ENCODE results near the gene ZNF576.
"Not testable (repeated sequence)": the region's sequence is repeated elsewhere in the genome, so short reads cannot be mapped to it uniquely, and the experiment has no call there.

The ZNF576 gene

GRCh38 chr19:43592800-43593350 is 3.5 kb upstream of the ZNF576 start:
- Histone ChIP-seq H3K27me3 (ENCODE audit: control insufficient read depth, insufficient read depth, low read length) (no peaks in the 10 kb centered on the region), H3K36me3 (ENCODE audit: control insufficient read depth, insufficient read depth, low read length) (peaks cover 43% of the 10 kb centered on the region), H3K9ac (ENCODE audit: low read length) (no peak overlapping the region)

DNA sequence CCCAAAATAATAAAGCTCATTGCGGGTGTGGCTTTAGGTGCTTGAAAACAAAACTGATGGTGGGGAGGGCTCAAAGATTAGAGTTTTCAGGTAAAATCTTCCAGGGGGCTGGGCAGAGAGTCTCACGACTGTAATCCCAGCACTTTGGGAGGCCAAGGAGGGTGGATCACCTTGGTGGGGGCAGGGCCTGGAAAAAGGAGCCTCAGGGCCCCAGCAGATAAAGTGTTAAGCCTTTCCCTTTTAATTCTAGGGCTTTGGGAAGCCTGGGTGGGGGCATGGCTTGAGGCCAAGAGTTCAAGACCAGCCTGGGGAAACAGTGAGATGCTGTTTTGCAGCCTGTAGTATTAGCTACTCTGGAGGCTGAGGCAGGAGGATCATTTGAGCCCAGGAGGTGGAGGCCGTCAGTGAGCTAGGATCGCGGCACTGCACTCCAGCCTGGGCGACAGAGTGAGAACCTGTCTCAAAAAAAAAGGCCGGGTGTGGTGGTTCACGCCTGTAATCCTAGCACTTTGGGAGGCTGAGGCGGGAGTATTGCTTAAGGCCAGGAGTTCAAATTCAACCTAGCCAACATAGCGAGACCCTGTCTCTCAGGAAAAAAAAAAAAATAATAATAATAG is 2.2 kb upstream of the ZNF576 start:
- no peak overlapping the region for H3K9ac ChIP-seq (ENCODE audit: low read length)

More at GRCh38 chr19:43592800-43593350, 3.5 kb upstream of the ZNF576 start:
- Histone ChIP-seq H3K4me1 (ENCODE audit: control insufficient read depth, insufficient read depth, low read length) (peaks cover 5% of the 10 kb centered on the region; the same call in 1 of the 2 replicates), H3K4me3 (ENCODE audit: low read depth, low read length) (no peak overlapping the region), H3K9me3 (ENCODE audit: control insufficient read depth, insufficient read depth, low read depth, low read length) (no peaks in the 10 kb centered on the region), H3K27ac (ENCODE audit: low read depth, low read length) (no peak overlapping the region)

DNA sequence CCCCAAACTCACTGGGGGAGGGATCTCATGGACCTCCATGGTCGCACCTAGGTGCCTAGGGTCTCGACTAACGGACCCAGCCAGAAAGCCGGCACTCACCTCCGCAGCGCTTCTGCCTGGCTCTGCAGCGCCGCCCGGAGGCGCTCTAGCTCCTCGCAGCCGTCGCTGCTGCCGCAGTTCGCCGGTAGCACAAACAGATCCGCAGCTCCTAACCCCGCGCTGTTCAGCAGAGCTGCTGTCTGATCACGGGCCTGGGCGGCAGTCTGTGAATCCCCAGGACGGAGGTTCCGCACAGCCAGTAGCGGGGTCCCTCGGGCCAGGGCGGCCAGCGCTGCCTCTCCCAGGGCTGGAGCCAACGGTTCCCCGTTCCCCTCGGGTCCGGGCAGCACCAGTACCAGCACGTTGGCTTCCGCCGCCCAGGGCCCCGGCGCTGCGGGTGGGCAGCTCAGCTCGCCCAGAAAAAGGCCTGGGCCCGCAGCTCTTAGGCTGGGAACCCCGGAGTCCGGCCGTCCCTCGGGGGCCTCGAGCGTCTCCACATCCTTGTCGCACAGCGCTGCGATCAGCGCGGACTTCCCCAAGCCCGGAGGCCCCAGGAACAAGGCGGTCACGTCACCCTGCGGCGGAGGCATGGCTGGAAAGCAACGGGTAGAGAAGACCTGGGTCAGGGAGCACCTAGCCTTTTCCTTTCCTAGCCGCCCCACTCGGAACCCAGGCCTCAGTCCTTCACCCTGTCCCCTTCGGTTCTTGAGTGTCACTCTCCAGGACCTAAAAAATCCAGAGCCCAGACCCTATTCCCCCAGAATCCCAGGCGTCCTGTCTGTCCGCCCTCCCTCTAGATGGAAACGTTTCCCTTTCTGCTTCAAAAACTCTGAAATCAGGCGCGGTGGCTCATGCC is 1.4 kb upstream of the ZNF576 start:
- Histone ChIP-seq H3K27ac (ENCODE audit: low read depth, low read length) (peak overlapping the region; percentile 82; the same call in 1 of the 2 replicates), H3K36me3 (ENCODE audit: control insufficient read depth, insufficient read depth, low read length) (peaks cover 45% of the 10 kb centered on the region), H3K4me3 (ENCODE audit: low read depth, low read length) (peak overlapping the region; percentile 86), H3K4me1 (ENCODE audit: control insufficient read depth, insufficient read depth, low read length) (peaks cover 5% of the 10 kb centered on the region; the same call in 1 of the 2 replicates), H3K9ac (ENCODE audit: low read length) (peak overlapping the region; percentile 86), H3K27me3 (ENCODE audit: control insufficient read depth, insufficient read depth, low read length) (no peaks in the 10 kb centered on the region), H3K9me3 (ENCODE audit: control insufficient read depth, insufficient read depth, low read depth, low read length) (no peaks in the 10 kb centered on the region)

More for the DNA sequence above, 2.2 kb upstream of the ZNF576 start:
- Histone ChIP-seq H3K36me3 (ENCODE audit: control insufficient read depth, insufficient read depth, low read length) (peaks cover 41% of the 10 kb centered on the region), H3K9me3 (ENCODE audit: control insufficient read depth, insufficient read depth, low read depth, low read length) (no peaks in the 10 kb centered on the region), H3K27me3 (ENCODE audit: control insufficient read depth, insufficient read depth, low read length) (no peaks in the 10 kb centered on the region), H3K27ac (ENCODE audit: low read depth, low read length) (no peak overlapping the region), H3K4me3 (ENCODE audit: low read depth, low read length) (no peak overlapping the region), H3K4me1 (ENCODE audit: control insufficient read depth, insufficient read depth, low read length) (peaks cover 5% of the 10 kb centered on the region; the same call in 1 of the 2 replicates)

- Histone ChIP-seq H3K9ac (ENCODE audit: low read length) (peak overlapping the region; percentile 86), H3K4me3 (ENCODE audit: low read depth, low read length) (peak overlapping the region; percentile 86), H3K9me3 (ENCODE audit: control insufficient read depth, insufficient read depth, low read depth, low read length) (no peaks in the 10 kb centered on the region), H3K36me3 (ENCODE audit: control insufficient read depth, insufficient read depth, low read length) (peaks cover 42% of the 10 kb centered on the region), H3K27ac (ENCODE audit: low read depth, low read length) (peak overlapping the region; percentile 82; the same call in 1 of the 2 replicates), H3K27me3 (ENCODE audit: control insufficient read depth, insufficient read depth, low read length) (no peaks in the 10 kb centered on the region), H3K4me1 (ENCODE audit: control insufficient read depth, insufficient read depth, low read length) (peaks cover 5% of the 10 kb centered on the region; the same call in 1 of the 2 replicates)
Measured at GRCh38 chr19:43595605-43595998, 793 bp upstream of the ZNF576 start.

DNA sequence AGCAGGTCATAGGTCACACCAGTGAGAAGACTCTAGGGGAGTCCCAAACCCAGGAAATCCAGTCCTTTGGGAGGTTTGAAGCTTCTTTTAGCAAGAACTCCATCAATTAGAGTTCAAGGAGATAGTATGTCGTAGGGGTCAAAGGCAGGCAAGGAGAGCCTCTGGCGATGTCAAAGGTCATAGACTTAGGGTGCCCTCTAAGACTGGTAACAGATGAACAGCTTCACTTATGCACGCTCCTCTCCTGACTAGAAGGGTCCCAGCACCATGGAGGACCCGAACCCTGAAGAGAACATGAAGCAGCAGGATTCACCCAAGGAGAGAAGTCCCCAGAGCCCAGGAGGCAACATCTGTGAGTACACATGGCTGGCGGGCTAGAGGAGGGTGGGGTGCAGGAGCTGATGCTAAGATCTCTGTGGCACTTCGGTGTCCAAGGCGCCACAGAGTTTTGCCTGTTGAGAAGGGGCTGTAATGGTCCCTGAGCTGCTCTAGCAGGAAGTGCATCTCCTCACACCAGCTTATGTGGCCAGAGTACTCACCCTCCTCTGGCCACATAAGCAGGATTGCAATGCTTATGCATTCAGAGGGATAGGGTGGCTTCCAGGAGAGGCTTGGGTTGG is 557 bp downstream of the ZNF576 start:
- Histone ChIP-seq H3K9me3 (ENCODE audit: control insufficient read depth, insufficient read depth, low read depth, low read length) (no peaks in the 10 kb centered on the region), H3K27ac (ENCODE audit: low read depth, low read length) (peak overlapping the region; percentile 98), H3K36me3 (ENCODE audit: control insufficient read depth, insufficient read depth, low read length) (peaks cover 32% of the 10 kb centered on the region), H3K4me3 (ENCODE audit: low read depth, low read length) (peak overlapping the region; percentile 93), H3K27me3 (ENCODE audit: control insufficient read depth, insufficient read depth, low read length) (no peaks in the 10 kb centered on the region), H3K9ac (ENCODE audit: low read length) (peak overlapping the region; percentile 98), H3K4me1 (ENCODE audit: control insufficient read depth, insufficient read depth, low read length) (peaks cover 5% of the 10 kb centered on the region; the same call in 1 of the 2 replicates)

DNA sequence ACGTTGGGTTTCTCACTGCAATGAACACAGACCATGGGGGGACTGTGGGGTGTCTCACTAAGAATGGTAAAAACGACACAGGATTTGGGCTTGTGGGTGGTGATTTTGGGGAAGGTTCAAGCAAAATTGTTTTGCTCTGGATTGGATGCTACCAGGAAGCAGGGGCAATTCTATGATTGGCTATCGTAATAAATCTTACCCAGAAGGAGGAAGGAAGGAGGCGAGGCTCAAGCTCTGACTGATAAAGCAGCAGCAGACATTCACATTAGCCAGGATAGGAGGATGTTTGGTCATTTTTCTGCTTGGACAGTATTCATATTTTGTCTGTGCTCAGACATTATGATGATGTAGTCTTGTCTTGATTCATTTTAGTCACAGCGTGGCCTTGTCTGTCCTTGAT is 1.5 kb downstream of the ZNF576 start:
- peaks cover 29% of the 10 kb centered on the region for H3K36me3 ChIP-seq (ENCODE audit: control insufficient read depth, insufficient read depth, low read length)
- peaks cover 5% of the 10 kb centered on the region; the same call in 1 of the 2 replicates for H3K4me1 ChIP-seq (ENCODE audit: control insufficient read depth, insufficient read depth, low read length)
- H3K27ac ChIP-seq (ENCODE audit: low read depth, low read length), result no peak overlapping the region
- H3K9me3 ChIP-seq (ENCODE audit: control insufficient read depth, insufficient read depth, low read depth, low read length), result no peaks in the 10 kb centered on the region
- no peaks in the 10 kb centered on the region for H3K27me3 ChIP-seq (ENCODE audit: control insufficient read depth, insufficient read depth, low read length)
- peak overlapping the region; percentile 93; the same call in 1 of the 2 replicates for H3K4me3 ChIP-seq (ENCODE audit: low read depth, low read length)
- peak overlapping the region; percentile 29 for H3K9ac ChIP-seq (ENCODE audit: low read length)

DNA sequence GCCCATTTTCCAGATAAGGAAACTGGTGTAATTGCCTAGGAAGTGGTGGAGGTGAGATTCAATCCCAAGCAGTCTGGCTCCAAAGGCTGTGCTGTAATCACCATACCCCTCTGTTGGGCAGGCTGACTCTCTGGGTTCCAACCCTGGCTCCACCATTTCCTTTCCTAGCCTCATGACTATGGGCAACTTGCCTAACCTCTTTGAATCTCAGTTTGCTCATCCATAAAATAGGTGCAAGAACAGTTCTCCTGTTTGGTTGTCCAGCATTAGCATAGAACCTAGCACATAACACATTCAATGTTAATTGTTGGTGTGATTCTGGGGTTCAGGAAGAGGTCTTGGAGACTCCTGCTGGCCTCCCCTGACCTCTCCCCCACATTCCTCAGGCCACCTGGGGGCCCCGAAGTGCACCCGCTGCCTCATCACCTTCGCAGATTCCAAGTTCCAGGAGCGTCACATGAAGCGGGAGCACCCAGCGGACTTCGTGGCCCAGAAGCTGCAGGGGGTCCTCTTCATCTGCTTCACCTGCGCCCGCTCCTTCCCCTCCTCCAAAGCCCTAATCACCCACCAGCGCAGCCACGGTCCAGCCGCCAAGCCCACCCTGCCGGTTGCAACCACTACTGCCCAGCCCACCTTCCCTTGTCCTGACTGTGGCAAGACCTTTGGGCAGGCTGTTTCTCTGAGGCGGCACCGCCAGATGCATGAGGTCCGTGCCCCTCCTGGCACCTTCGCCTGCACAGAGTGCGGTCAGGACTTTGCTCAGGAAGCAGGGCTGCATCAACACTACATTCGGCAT is 2.2 kb downstream of the ZNF576 start:
- Histone ChIP-seq H3K27me3 (ENCODE audit: control insufficient read depth, insufficient read depth, low read length) (no peaks in the 10 kb centered on the region), H3K9ac (ENCODE audit: low read length) (no peak overlapping the region), H3K4me3 (ENCODE audit: low read depth, low read length) (no peak overlapping the region), H3K27ac (ENCODE audit: low read depth, low read length) (no peak overlapping the region), H3K4me1 (ENCODE audit: control insufficient read depth, insufficient read depth, low read length) (peaks cover 5% of the 10 kb centered on the region; the same call in 1 of the 2 replicates), H3K9me3 (ENCODE audit: control insufficient read depth, insufficient read depth, low read depth, low read length) (no peaks in the 10 kb centered on the region), H3K36me3 (ENCODE audit: control insufficient read depth, insufficient read depth, low read length) (peaks cover 23% of the 10 kb centered on the region)

- Histone ChIP-seq H3K36me3 (ENCODE audit: control insufficient read depth, insufficient read depth, low read length) (peaks cover 19% of the 10 kb centered on the region), H3K4me3 (ENCODE audit: low read depth, low read length) (no peak overlapping the region)
Measured at GRCh38 chr19:43599635-43600295, 3.4 kb downstream of the ZNF576 start.

GRCh38 chr19:43600326-43600725 is 3.9 kb downstream of the ZNF576 start:
- H3K36me3 ChIP-seq (ENCODE audit: control insufficient read depth, insufficient read depth, low read length), result peaks cover 19% of the 10 kb centered on the region
- not testable (repeated sequence) for H3K4me3 ChIP-seq (ENCODE audit: low read depth, low read length); H3K9me3 ChIP-seq (ENCODE audit: control insufficient read depth, insufficient read depth, low read depth, low read length); H3K27ac ChIP-seq (ENCODE audit: low read depth, low read length); H3K27me3 ChIP-seq (ENCODE audit: control insufficient read depth, insufficient read depth, low read length); H3K9ac ChIP-seq (ENCODE audit: low read length); H3K4me1 ChIP-seq (ENCODE audit: control insufficient read depth, insufficient read depth, low read length)

More at GRCh38 chr19:43599635-43600295, 3.4 kb downstream of the ZNF576 start:
- no peak overlapping the region for H3K9ac ChIP-seq (ENCODE audit: low read length)
- H3K27me3 ChIP-seq (ENCODE audit: control insufficient read depth, insufficient read depth, low read length), result no peaks in the 10 kb centered on the region
- H3K27ac ChIP-seq (ENCODE audit: low read depth, low read length), result no peak overlapping the region
- H3K4me1 ChIP-seq (ENCODE audit: control insufficient read depth, insufficient read depth, low read length), result peaks cover 5% of the 10 kb centered on the region; the same call in 1 of the 2 replicates
- H3K9me3 ChIP-seq (ENCODE audit: control insufficient read depth, insufficient read depth, low read depth, low read length), result no peaks in the 10 kb centered on the region
